GM12878 (cell line): Measurements from ENCODE around the gene MRPL20. TPM values are rescaled to one million over a fixed set of nuclear protein-coding genes. Genes with fewer than 3 reads are reported as not detected.

ENCODE experiments used
- ATAC-seq: fragments of 200-7000 bp; cut with Tn5 transposase; 3 replicates; pipeline ENCODE4 v1.9.1; 2020; ENCODE audit warnings: mild to moderate bottlenecking, moderate library complexity
- BruUV-seq: library from RNA; stranded (reverse); fragments of 400-500 nt; replicated peaks from 2 replicates; lab custom pipeline; 2021; lab: Mats Ljungman, UMichigan
- CTCF ChIA-PET: fragments of 300-600 bp; sonication (Branson Sonifier 250); formaldehyde crosslinking; extraction: SDS; loops from one replicate; lab custom pipeline; 2021; ENCODE audit warnings: inconsistent platforms; lab: Yijun Ruan, JAX
- POLR2A ChIA-PET: fragments of 350-600 bp; formaldehyde crosslinking; extraction: SDS; loops from one replicate; lab custom pipeline; 2021; ENCODE audit warnings: inconsistent platforms; lab: Charles Lee
- RAD21 ChIA-PET: fragments of 300-600 bp; sonication (Branson Sonifier 250); formaldehyde crosslinking; loops from one replicate; lab custom pipeline; 2023; ENCODE audit warnings: antibody characterized with exemption; ENCODE audit not compliant: unreplicated experiment; lab: Charles Lee
- SMC1A ChIA-PET: fragments of 300-600 bp; sonication (Branson Sonifier 250); formaldehyde crosslinking; loops from one replicate; lab custom pipeline; 2023; ENCODE audit not compliant: unreplicated experiment, uncharacterized antibody; lab: Charles Lee
- DNase-seq: peaks from one replicate; pipeline ENCODE4 v3.0.0-alpha.2; 2011; ENCODE audit warnings: low read depth, low spot score
- FAIRE-seq: peaks from 3 replicates; lab custom pipeline; 2011; peaks lifted over from hg19 to GRCh38; lab: Jason Lieb, UNC
- H2AFZ ChIP-seq: 2 replicates; pipeline ENCODE4 v1.6.0; 2011; ENCODE audit warnings: low read depth, low read length, control low read depth; ENCODE audit not compliant: control insufficient read depth
- H3K27ac ChIP-seq: 2 replicates; pipeline ENCODE4 v1.5.1; 2011; ENCODE audit warnings: control low read depth; ENCODE audit not compliant: control insufficient read depth, insufficient read depth
- H3K27me3 ChIP-seq, 2 experiments: replicated peaks in 1 of 2; 2 replicates each; pipeline versions ENCODE4 v1.6.0 to v1.6.1; 2011; ENCODE audit warnings: low read length in 1 of 2; ENCODE audit not compliant: control insufficient read depth in 2 of 2, insufficient read depth in 2 of 2
- H3K36me3 ChIP-seq, 2 experiments: 2 replicates each; pipeline ENCODE4 v1.5.1; 2011; ENCODE audit warnings: low read length in 1 of 2; ENCODE audit not compliant: control insufficient read depth in 2 of 2, insufficient read depth in 2 of 2
- H3K4me1 ChIP-seq: 2 replicates; pipeline ENCODE4 v1.6.1; 2011; ENCODE audit warnings: mild to moderate bottlenecking, low read length, moderate library complexity, mixed read lengths; ENCODE audit not compliant: control insufficient read depth, insufficient read depth
- H3K4me2 ChIP-seq: 2 replicates; pipeline ENCODE4 v1.6.0; 2011; ENCODE audit warnings: control low read depth; ENCODE audit not compliant: control insufficient read depth, insufficient read depth
- H3K4me3 ChIP-seq: fragments of 200-600 bp; sonication (generic); 2 replicates; pipeline ENCODE4 v1.5.1; 2016
- H3K79me2 ChIP-seq: 2 replicates; pipeline ENCODE4 v1.6.0; 2011; ENCODE audit warnings: low read length; ENCODE audit not compliant: control insufficient read depth, insufficient read depth
- H3K9ac ChIP-seq: 2 replicates; pipeline ENCODE4 v1.8.0; 2011; ENCODE audit warnings: low read length, control low read depth, mixed read lengths; ENCODE audit not compliant: control insufficient read depth, insufficient read depth
- H3K9me3 ChIP-seq: replicated peaks from 3 replicates; pipeline ENCODE4 v1.5.1; 2011; ENCODE audit warnings: mild to moderate bottlenecking, low read length; ENCODE audit not compliant: control insufficient read depth, insufficient read depth
- H4K20me1 ChIP-seq: 2 replicates; pipeline ENCODE4 v1.6.0; 2011; ENCODE audit not compliant: control insufficient read depth, insufficient read depth
- BMI1 ChIP-seq: fragments of 450-650 bp; IDR thresholded peaks from 2 replicates; pipeline ENCODE4 v1.6.1; 2016; ENCODE audit warnings: mild to moderate bottlenecking, moderate library complexity, borderline replicate concordance
- CBX3 ChIP-seq: fragments of 200-600 bp; sonication (generic); IDR thresholded peaks from 2 replicates; pipeline ENCODE4 v1.6.1; 2016; ENCODE audit warnings: low read depth, borderline replicate concordance
- CEBPB ChIP-seq, 2 experiments: fragments of 150-350 bp in 1 of 2; IDR thresholded peaks; 2 replicates each; pipeline ENCODE4 v1.6.1; 2012 to 2014; ENCODE audit warnings: low read depth in 2 of 2, low read length in 2 of 2, borderline replicate concordance in 1 of 2, inconsistent platforms in 1 of 2
- EZH2 ChIP-seq: IDR thresholded peaks from 2 replicates; pipeline ENCODE4 v1.6.1; 2012; ENCODE audit warnings: low read depth, mild to moderate bottlenecking, control low read depth, inconsistent platforms, low read length, borderline replicate concordance; ENCODE audit not compliant: control insufficient read depth
- HDAC2 ChIP-seq: fragments of 200-600 bp; sonication (generic); IDR thresholded peaks from 2 replicates; pipeline ENCODE4 v1.6.1; 2017
- LARP7 ChIP-seq: fragments of 450-650 bp; IDR thresholded peaks from 2 replicates; pipeline ENCODE4 v1.6.1; 2017; ENCODE audit warnings: mild to moderate bottlenecking
- NFIC ChIP-seq: IDR thresholded peaks from 2 replicates; pipeline ENCODE4 v1.6.1; 2012; ENCODE audit warnings: low read depth, mild to moderate bottlenecking, inconsistent platforms, low read length, moderate library complexity
- NFXL1 ChIP-seq: fragments of 450-650 bp; IDR thresholded peaks from 2 replicates; pipeline ENCODE4 v1.6.1; 2017; ENCODE audit warnings: antibody characterized with exemption, mild to moderate bottlenecking, borderline replicate concordance
- SIN3A ChIP-seq: IDR thresholded peaks from 2 replicates; pipeline ENCODE4 v1.6.1; 2012; ENCODE audit warnings: low read depth, low read length, improper control_type of control experiment
- TAF1 ChIP-seq: IDR thresholded peaks from 2 replicates; pipeline ENCODE4 v1.6.1; 2011; ENCODE audit warnings: mild to moderate bottlenecking, low read depth, low read length, borderline replicate concordance
- TCF7 ChIP-seq: IDR thresholded peaks from 2 replicates; pipeline ENCODE4 v1.6.1; 2014; ENCODE audit warnings: antibody characterized with exemption, borderline replicate concordance
- WRNIP1 ChIP-seq: IDR thresholded peaks from 2 replicates; pipeline ENCODE4 v1.6.1; 2011; ENCODE audit warnings: low read depth, low read length, improper control_type of control experiment, borderline replicate concordance
- ZNF384 ChIP-seq: IDR thresholded peaks from 2 replicates; pipeline ENCODE4 v1.6.1; 2012; ENCODE audit warnings: low read depth, mild to moderate bottlenecking, low read length, improper control_type of control experiment, borderline replicate concordance
- WGBS: methylation state at CpG from one replicate; pipeline ENCODE4 v1.1.6; 2016; ENCODE audit warnings: low lambda C conversion rate; ENCODE audit not compliant: insufficient replicate concordance, insufficient coverage; ENCODE audit errors: missing lambda C conversion rate; 5-methylcytosine and 5-hydroxymethylcytosine counted together
- in situ Hi-C: fragments of 300-500 bp; cut with MboI; formaldehyde crosslinking; loops from 9 replicates; pipeline ENCODE4 v1.14.3; 2018; ENCODE audit warnings: mixed read lengths
- intact Hi-C: fragments of 100-400 bp; cut with micrococcal nuclease; formaldehyde crosslinking; loops from one replicate; pipeline ENCODE4 v1.14.2; 2022; ENCODE audit not compliant: unreplicated experiment
- polyA plus RNA-seq, 11 experiments: library from polyadenylated mRNA; depleted of rRNA in 4 of 11; unstranded in 6 of 11; stranded (reverse) in 5 of 11; fragments of >200 nt; fragmentation: Nextera tagmentation in 4 of 11; fragmentation: Illumina TruSeq in 1 of 11; extraction: Ambion mirVana in 4 of 11; extraction: Trizol in 1 of 11; gene quantifications; 1 replicate in 1 of 11; 2 replicates in 10 of 11; pipeline versions ENCODE4 v1.2.1 to v1.2.3, GENCODE V29; 2011 to 2016; ENCODE audit warnings: inconsistent platforms in 2 of 11, missing spikeins in 2 of 11, low read depth in 1 of 11
- total RNA-seq, 4 experiments: library from RNA; depleted of rRNA in 3 of 4; stranded (reverse); fragments of >200 nt in 3 of 4; fragmentation: Illumina TruSeq in 1 of 4; extraction: Trizol in 1 of 4; gene quantifications; 2 replicates each; pipeline versions ENCODE4 v1.2.1 to v1.2.3, GENCODE V29; 2013 to 2021
- TF ChIP-seq, protein P1 (sequence below): fragments of 450-650 bp; IDR thresholded peaks from 2 replicates; pipeline ENCODE4 v1.6.1; 2017; ENCODE audit warnings: antibody characterized with exemption, mild to moderate bottlenecking, moderate library complexity
- TF ChIP-seq, protein P2 (sequence below): fragments of 450-650 bp; IDR thresholded peaks from 2 replicates; pipeline ENCODE4 v1.6.1; 2017; ENCODE audit warnings: mild to moderate bottlenecking, moderate library complexity
- TF ChIP-seq, protein P3 (sequence below): IDR thresholded peaks from 2 replicates; pipeline ENCODE4 v1.6.1; 2012; ENCODE audit warnings: low read depth, low read length, improper control_type of control experiment

The MRPL20 gene
- total and polyA plus RNA-seq, 10 of the 15 experiments (the other 5 are each of a cell fraction or from before 2014, with no cell fraction given), result 129 to 525 (median 255) TPM

DNA sequence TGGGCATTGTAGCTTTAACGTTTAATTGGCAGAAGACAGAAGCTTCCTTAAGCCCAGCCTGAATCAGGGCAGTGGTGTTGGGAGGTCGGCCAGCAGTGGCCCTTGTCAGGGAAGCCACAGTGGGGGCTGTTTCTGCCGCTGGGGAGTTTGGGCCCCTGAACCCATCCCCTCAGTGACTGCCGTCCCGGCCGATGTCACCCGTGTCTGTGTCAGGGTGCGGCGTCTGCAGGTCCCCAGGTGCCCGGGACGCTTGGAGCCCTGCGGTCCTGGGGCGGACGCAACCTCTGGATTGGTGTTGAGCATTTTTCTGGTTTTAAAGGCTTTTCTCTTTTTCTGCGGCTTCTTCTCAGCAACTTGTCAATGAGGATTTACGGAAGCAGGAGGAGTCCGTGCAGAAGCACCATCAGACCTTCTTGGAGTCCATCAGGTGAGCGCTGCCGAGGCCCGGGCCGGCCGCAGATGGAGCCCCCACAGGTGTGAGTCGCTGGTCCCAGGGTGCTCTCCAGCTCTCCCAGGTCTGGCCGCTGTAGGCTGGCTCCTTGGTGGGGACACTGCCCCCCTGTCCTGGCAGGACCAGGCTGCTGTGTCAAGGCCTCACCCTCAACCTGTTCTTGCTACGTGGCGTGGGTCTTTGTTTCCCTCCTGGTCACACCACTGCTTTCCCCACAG, 44.7 kb upstream of the MRPL20 start:
- DNase-seq (no peak), FAIRE-seq (no peak), ATAC-seq (no peak)
- WGBS, result 60% methylated on average over 26 of the region's 26 CpGs
- no TSS peak for BruUV-seq
- Histone ChIP-seq H3K4me3 (no peak overlapping the region), H3K4me2 (no peak overlapping the region), H3K79me2 (no peaks in the 10 kb centered on the region), H3K27me3 (no peaks in the 10 kb centered on the region), H3K27ac (no peak overlapping the region), H3K9me3 (no peaks in the 10 kb centered on the region), H3K4me1 (no peaks in the 10 kb centered on the region), H3K36me3 (no peaks in the 10 kb centered on the region), H3K9ac (no peak overlapping the region), H2AFZ (no peak overlapping the region), H4K20me1 (no peaks in the 10 kb centered on the region)
- ChIA-PET SMC1A (no interaction called here), CTCF (interaction anchor here (1.5 kb wide), 1 partner anchor 11 kb away, joined by 3 read pairs; no protein-coding TSS in a partner anchor), RAD21 (no interaction called here), POLR2A (no interaction called here)
- intact Hi-C loops, result no loop called here
- in situ Hi-C loops, result no loop called here
- no peak for TF ChIP-seq NFXL1
- no peak for TF ChIP-seq EZH2
- no peak for TF ChIP-seq ZNF384
- TF ChIP-seq WRNIP1, result no peak
- TF ChIP-seq SIN3A, result no peak
- no peak for TF ChIP-seq HDAC2
- TF ChIP-seq TCF7, result no peak
- no peak for TF ChIP-seq CBX3
- TF ChIP-seq, protein P1, sequence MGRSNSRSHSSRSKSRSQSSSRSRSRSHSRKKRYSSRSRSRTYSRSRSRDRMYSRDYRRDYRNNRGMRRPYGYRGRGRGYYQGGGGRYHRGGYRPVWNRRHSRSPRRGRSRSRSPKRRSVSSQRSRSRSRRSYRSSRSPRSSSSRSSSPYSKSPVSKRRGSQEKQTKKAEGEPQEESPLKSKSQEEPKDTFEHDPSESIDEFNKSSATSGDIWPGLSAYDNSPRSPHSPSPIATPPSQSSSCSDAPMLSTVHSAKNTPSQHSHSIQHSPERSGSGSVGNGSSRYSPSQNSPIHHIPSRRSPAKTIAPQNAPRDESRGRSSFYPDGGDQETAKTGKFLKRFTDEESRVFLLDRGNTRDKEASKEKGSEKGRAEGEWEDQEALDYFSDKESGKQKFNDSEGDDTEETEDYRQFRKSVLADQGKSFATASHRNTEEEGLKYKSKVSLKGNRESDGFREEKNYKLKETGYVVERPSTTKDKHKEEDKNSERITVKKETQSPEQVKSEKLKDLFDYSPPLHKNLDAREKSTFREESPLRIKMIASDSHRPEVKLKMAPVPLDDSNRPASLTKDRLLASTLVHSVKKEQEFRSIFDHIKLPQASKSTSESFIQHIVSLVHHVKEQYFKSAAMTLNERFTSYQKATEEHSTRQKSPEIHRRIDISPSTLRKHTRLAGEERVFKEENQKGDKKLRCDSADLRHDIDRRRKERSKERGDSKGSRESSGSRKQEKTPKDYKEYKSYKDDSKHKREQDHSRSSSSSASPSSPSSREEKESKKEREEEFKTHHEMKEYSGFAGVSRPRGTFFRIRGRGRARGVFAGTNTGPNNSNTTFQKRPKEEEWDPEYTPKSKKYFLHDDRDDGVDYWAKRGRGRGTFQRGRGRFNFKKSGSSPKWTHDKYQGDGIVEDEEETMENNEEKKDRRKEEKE, result no peak
- TF ChIP-seq LARP7, result no peak
- TF ChIP-seq BMI1, result no peak
- no peak for TF ChIP-seq TAF1
- TF ChIP-seq, protein P2, sequence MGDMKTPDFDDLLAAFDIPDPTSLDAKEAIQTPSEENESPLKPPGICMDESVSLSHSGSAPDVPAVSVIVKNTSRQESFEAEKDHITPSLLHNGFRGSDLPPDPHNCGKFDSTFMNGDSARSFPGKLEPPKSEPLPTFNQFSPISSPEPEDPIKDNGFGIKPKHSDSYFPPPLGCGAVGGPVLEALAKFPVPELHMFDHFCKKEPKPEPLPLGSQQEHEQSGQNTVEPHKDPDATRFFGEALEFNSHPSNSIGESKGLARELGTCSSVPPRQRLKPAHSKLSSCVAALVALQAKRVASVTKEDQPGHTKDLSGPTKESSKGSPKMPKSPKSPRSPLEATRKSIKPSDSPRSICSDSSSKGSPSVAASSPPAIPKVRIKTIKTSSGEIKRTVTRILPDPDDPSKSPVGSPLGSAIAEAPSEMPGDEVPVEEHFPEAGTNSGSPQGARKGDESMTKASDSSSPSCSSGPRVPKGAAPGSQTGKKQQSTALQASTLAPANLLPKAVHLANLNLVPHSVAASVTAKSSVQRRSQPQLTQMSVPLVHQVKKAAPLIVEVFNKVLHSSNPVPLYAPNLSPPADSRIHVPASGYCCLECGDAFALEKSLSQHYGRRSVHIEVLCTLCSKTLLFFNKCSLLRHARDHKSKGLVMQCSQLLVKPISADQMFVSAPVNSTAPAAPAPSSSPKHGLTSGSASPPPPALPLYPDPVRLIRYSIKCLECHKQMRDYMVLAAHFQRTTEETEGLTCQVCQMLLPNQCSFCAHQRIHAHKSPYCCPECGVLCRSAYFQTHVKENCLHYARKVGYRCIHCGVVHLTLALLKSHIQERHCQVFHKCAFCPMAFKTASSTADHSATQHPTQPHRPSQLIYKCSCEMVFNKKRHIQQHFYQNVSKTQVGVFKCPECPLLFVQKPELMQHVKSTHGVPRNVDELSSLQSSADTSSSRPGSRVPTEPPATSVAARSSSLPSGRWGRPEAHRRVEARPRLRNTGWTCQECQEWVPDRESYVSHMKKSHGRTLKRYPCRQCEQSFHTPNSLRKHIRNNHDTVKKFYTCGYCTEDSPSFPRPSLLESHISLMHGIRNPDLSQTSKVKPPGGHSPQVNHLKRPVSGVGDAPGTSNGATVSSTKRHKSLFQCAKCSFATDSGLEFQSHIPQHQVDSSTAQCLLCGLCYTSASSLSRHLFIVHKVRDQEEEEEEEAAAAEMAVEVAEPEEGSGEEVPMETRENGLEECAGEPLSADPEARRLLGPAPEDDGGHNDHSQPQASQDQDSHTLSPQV, result no peak
- no peak for TF ChIP-seq CEBPB (IDR thresholded peaks at IDR 0.05; ENCODE audit: borderline replicate concordance in 1 of 2, low read depth in 2 of 2, low read length in 2 of 2)
- TF ChIP-seq NFIC, result no peak
- TF ChIP-seq, protein P3, sequence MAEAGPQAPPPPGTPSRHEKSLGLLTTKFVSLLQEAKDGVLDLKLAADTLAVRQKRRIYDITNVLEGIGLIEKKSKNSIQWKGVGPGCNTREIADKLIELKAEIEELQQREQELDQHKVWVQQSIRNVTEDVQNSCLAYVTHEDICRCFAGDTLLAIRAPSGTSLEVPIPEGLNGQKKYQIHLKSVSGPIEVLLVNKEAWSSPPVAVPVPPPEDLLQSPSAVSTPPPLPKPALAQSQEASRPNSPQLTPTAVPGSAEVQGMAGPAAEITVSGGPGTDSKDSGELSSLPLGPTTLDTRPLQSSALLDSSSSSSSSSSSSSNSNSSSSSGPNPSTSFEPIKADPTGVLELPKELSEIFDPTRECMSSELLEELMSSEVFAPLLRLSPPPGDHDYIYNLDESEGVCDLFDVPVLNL, result no peak
